GM08714 (cell line): ENCODE results near the gene KCNMB4.

ENCODE experiments used
- H3K4me3 ChIP-seq: fragments of 200-500 bp; sonication (Bioruptor generic); 2 replicates; pipeline ENCODE4 v1.5.1; 2014; ENCODE audit warnings: mild to moderate bottlenecking, low read length, inconsistent platforms
- ZNF274 ChIP-seq: IDR thresholded peaks from 2 replicates; pipeline ENCODE4 v1.6.1; 2012; ENCODE audit warnings: mild to moderate bottlenecking, low read depth, low read length

KCNMB4 gene

GRCh38 chr12:70444903-70445302 lies 78.8 kb downstream of the KCNMB4 start:
- TF ChIP-seq ZNF274: no peak
- no peak overlapping the region for H3K4me3 ChIP-seq

- TF ChIP-seq ZNF274: no peak
- H3K4me3 ChIP-seq: no peak overlapping the region
Observed at GRCh38 chr12:70448371-70448770, 82.3 kb downstream of the KCNMB4 start.

GRCh38 chr12:70449074-70449752 lies 83.1 kb downstream of the KCNMB4 start:
- TF ChIP-seq ZNF274: no peak
- H3K4me3 ChIP-seq: no peak overlapping the region

GRCh38 chr12:70449753-70450341 lies 83.8 kb downstream of the KCNMB4 start:
- no peak for TF ChIP-seq ZNF274
- no peak overlapping the region for H3K4me3 ChIP-seq

GRCh38 chr12:70451528-70451927 lies 85.4 kb downstream of the KCNMB4 start:
- no peak for TF ChIP-seq ZNF274
- no peak overlapping the region for H3K4me3 ChIP-seq

GRCh38 chr12:70456953-70457352 lies 90.9 kb downstream of the KCNMB4 start:
- H3K4me3 ChIP-seq: no peak overlapping the region
- TF ChIP-seq ZNF274: no peak

GRCh38 chr12:70459786-70460185 lies 93.7 kb downstream of the KCNMB4 start:
- no peak for TF ChIP-seq ZNF274

GRCh38 chr12:70463997-70464396 lies 97.9 kb downstream of the KCNMB4 start:
- no peak for TF ChIP-seq ZNF274
- H3K4me3 ChIP-seq: no peak overlapping the region

More at GRCh38 chr12:70459786-70460185, 93.7 kb downstream of the KCNMB4 start:
- no peak overlapping the region for H3K4me3 ChIP-seq

- TF ChIP-seq ZNF274: no peak
Observed at GRCh38 chr12:70466753-70467152, 100.7 kb downstream of the KCNMB4 start.

GRCh38 chr12:70467476-70467875 lies 101.4 kb downstream of the KCNMB4 start:
- no peak overlapping the region for H3K4me3 ChIP-seq
- no peak for TF ChIP-seq ZNF274

More at GRCh38 chr12:70466753-70467152, 100.7 kb downstream of the KCNMB4 start:
- H3K4me3 ChIP-seq: no peak overlapping the region

GRCh38 chr12:70467918-70468733 lies 102.0 kb downstream of the KCNMB4 start:
- H3K4me3 ChIP-seq: no peak overlapping the region
- no peak for TF ChIP-seq ZNF274

- H3K4me3 ChIP-seq: no peak overlapping the region
Observed at GRCh38 chr12:70468741-70469140, 102.7 kb downstream of the KCNMB4 start.

GRCh38 chr12:70469221-70469820 lies 103.2 kb downstream of the KCNMB4 start:
- no peak overlapping the region for H3K4me3 ChIP-seq
- no peak for TF ChIP-seq ZNF274

More at GRCh38 chr12:70468741-70469140, 102.7 kb downstream of the KCNMB4 start:
- TF ChIP-seq ZNF274: no peak

- TF ChIP-seq ZNF274: no peak
- no peak overlapping the region for H3K4me3 ChIP-seq
Observed at GRCh38 chr12:70482764-70483163, 116.7 kb downstream of the KCNMB4 start.
